Body of pancreas (tissue), 4 donors: ENCODE results near the gene FLVCR1.

Experiments used
- CTCF ChIP-seq, 7 experiments: fragments of 450-650 bp in 4 of 7; fragments of 200-600 bp in 3 of 7; sonication (generic) in 3 of 7; IDR thresholded peaks; one replicate each; pipeline ENCODE4 v1.5.1; 2016 to 2019; ENCODE audit warnings: antibody characterized with exemption in 7 of 7
- POLR2A ChIP-seq, 3 donors: fragments of 450-650 bp; IDR thresholded peaks; one replicate each; pipeline ENCODE4 v1.6.1; 2016; ENCODE audit warnings: antibody characterized with exemption in 3 of 3, mild to moderate bottlenecking in 2 of 3

- TF ChIP-seq CTCF (IDR thresholded peaks at IDR 0.05) (no peak), POLR2A (IDR thresholded peaks at IDR 0.05) (no peak)
Observed at GRCh38 chr1:212871976-212872375, 13.9 kb downstream of the FLVCR1 start.
